H1 (cell line): ENCODE results near the gene DCAF8. TPM values are rescaled to one million over a fixed set of nuclear protein-coding genes. Genes with fewer than 3 reads are reported as not detected.

Experiments
- CTCF ChIA-PET: fragments of 300-600 bp; sonication (Branson Sonifier 250); formaldehyde crosslinking; loops from one replicate; lab custom pipeline; 2021; ENCODE audit not compliant: partially characterized antibody; lab: Charles Lee
- POLR2A ChIA-PET: fragments of 300-600 bp; sonication (Branson Sonifier 250); formaldehyde crosslinking; loops from one replicate; lab custom pipeline; 2021; ENCODE audit warnings: inconsistent platforms; ENCODE audit not compliant: partially characterized antibody; lab: Charles Lee
- DNase-seq, 2 experiments: peaks; one replicate each; pipeline versions ENCODE4 v3.0.0 to v3.0.0-alpha.2; 2010 to 2022; ENCODE audit warnings: low spot score in 2 of 2, low read depth in 1 of 2, mixed read lengths in 1 of 2
- FAIRE-seq: peaks from 2 replicates; lab custom pipeline; 2011; peaks lifted over from hg19 to GRCh38; lab: Jason Lieb, UNC
- H2AFZ ChIP-seq: 2 replicates; pipeline ENCODE4 v1.8.1; 2012; ENCODE audit warnings: low read length, inconsistent platforms
- H2AK5ac ChIP-seq: 2 replicates; pipeline ENCODE4 v1.6.1; 2013; ENCODE audit warnings: low read depth, low read length
- H2BK120ac ChIP-seq: replicated peaks from 2 replicates; pipeline ENCODE3; 2013; ENCODE audit warnings: low read depth, low read length, inconsistent platforms
- H2BK12ac ChIP-seq: 2 replicates; pipeline ENCODE4 v1.6.1; 2013; ENCODE audit warnings: low read depth, low read length
- H2BK15ac ChIP-seq: 2 replicates; pipeline ENCODE4 v1.6.1; 2013; ENCODE audit warnings: low read length
- H2BK20ac ChIP-seq: 2 replicates; pipeline ENCODE4 v1.6.1; 2013; ENCODE audit warnings: low read length
- H2BK5ac ChIP-seq: 2 replicates; pipeline ENCODE4 v1.6.1; 2013; ENCODE audit warnings: low read depth, low read length
- H3K14ac ChIP-seq: 2 replicates; pipeline ENCODE4 v1.6.1; 2013; ENCODE audit warnings: inconsistent platforms; ENCODE audit not compliant: insufficient read length
- H3K18ac ChIP-seq: 2 replicates; pipeline ENCODE4 v1.6.1; 2013; ENCODE audit warnings: low read length; ENCODE audit errors: extremely low read depth
- H3K23ac ChIP-seq: 2 replicates; pipeline ENCODE4 v1.6.1; 2013; ENCODE audit warnings: inconsistent platforms; ENCODE audit not compliant: insufficient read length
- H3K23me2 ChIP-seq: 2 replicates; pipeline ENCODE4 v1.6.1; 2013; ENCODE audit warnings: low read depth, low read length
- H3K27ac ChIP-seq: 2 replicates; pipeline ENCODE4 v1.6.1; 2011; ENCODE audit warnings: low read depth, low read length, inconsistent platforms
- H3K27me3 ChIP-seq, 4 experiments: replicated peaks in 1 of 4; 1 replicate in 1 of 4; 2 replicates in 3 of 4; pipeline versions ENCODE4 v1.6.1 to v1.8.1; 2011 to 2013; ENCODE audit warnings: low read length in 3 of 4, mild to moderate bottlenecking in 3 of 4, inconsistent platforms in 2 of 4, mixed read lengths in 2 of 4, moderate library complexity in 1 of 4; ENCODE audit not compliant: control insufficient read depth in 3 of 4, insufficient read depth in 3 of 4; ENCODE audit errors: extremely low read depth in 1 of 4
- H3K36me3 ChIP-seq, 4 experiments: 2 replicates each; pipeline versions ENCODE4 v1.6.1 to v1.8.1; 2011 to 2013; ENCODE audit warnings: mild to moderate bottlenecking in 4 of 4, low read length in 3 of 4, moderate library complexity in 2 of 4, control low read depth in 1 of 4, inconsistent platforms in 1 of 4; ENCODE audit not compliant: insufficient read depth in 4 of 4, control insufficient read depth in 2 of 4
- H3K4ac ChIP-seq: replicated peaks from 2 replicates; pipeline ENCODE3; 2013; ENCODE audit warnings: low read length, low read depth, mixed read lengths, inconsistent platforms; ENCODE audit not compliant: insufficient read length
- H3K4me1 ChIP-seq, 4 experiments: replicated peaks in 1 of 4; 1 replicate in 1 of 4; 2 replicates in 3 of 4; pipeline versions ENCODE4 v1.6.1 to v1.8.1; 2011 to 2013; ENCODE audit warnings: low read length in 3 of 4, inconsistent platforms in 2 of 4, mixed read lengths in 1 of 4; ENCODE audit not compliant: insufficient read depth in 4 of 4, control insufficient read depth in 3 of 4
- H3K4me2 ChIP-seq, 2 experiments: 2 replicates each; pipeline versions ENCODE4 v1.6.1 to v1.8.1; 2011 to 2013; ENCODE audit warnings: low read depth in 2 of 2, low read length in 2 of 2, control low read depth in 1 of 2, inconsistent platforms in 1 of 2, mild to moderate bottlenecking in 1 of 2; ENCODE audit not compliant: insufficient read depth in 1 of 2
- H3K4me3 ChIP-seq, 4 experiments: fragments of 200-600, 300-600 bp in 1 of 4; sonication (generic), shearing (Covaris generic), sonication (Bioruptor Twin) in 1 of 4; 2 replicates each; pipeline versions ENCODE4 v1.5.1 to v1.8.1; 2011 to 2016; ENCODE audit warnings: low read length in 4 of 4, low read depth in 3 of 4, control low read depth in 2 of 4, inconsistent platforms in 2 of 4, mild to moderate bottlenecking in 2 of 4, mixed read lengths in 1 of 4, moderate library complexity in 1 of 4; ENCODE audit not compliant: insufficient read depth in 2 of 4; ENCODE audit errors: extremely low read depth in 1 of 4
- H3K56ac ChIP-seq: replicated peaks from 2 replicates; pipeline ENCODE3; 2013; ENCODE audit warnings: low read depth, mild to moderate bottlenecking, mixed read lengths, low read length, inconsistent platforms; ENCODE audit not compliant: insufficient read length
- H3K79me1 ChIP-seq: 2 replicates; pipeline ENCODE4 v1.6.1; 2013; ENCODE audit warnings: low read depth, low read length, control low read depth
- H3K79me2 ChIP-seq, 2 experiments: 2 replicates each; pipeline versions ENCODE4 v1.6.1 to v1.8.1; 2012 to 2013; ENCODE audit warnings: low read length in 2 of 2, mild to moderate bottlenecking in 2 of 2, inconsistent platforms in 1 of 2; ENCODE audit not compliant: insufficient read depth in 2 of 2, control insufficient read depth in 1 of 2
- H3K9ac ChIP-seq, 4 experiments: replicated peaks in 1 of 4; 1 replicate in 1 of 4; 2 replicates in 3 of 4; pipeline versions ENCODE4 v1.6.1 to v1.8.1; 2011 to 2013; ENCODE audit warnings: low read depth in 3 of 4, low read length in 3 of 4, control low read depth in 2 of 4, mild to moderate bottlenecking in 2 of 4, moderate library complexity in 2 of 4, inconsistent platforms in 1 of 4; ENCODE audit errors: extremely low read depth in 1 of 4
- H3K9me3 ChIP-seq, 2 experiments: 2 replicates each; pipeline versions ENCODE4 v1.6.1 to v1.8.1; 2012 to 2013; ENCODE audit warnings: mild to moderate bottlenecking in 2 of 2, moderate library complexity in 2 of 2, control low read depth in 1 of 2, inconsistent platforms in 1 of 2, low read depth in 1 of 2, low read length in 1 of 2, mixed read lengths in 1 of 2; ENCODE audit not compliant: insufficient read depth in 2 of 2
- H4K20me1 ChIP-seq, 2 experiments: replicated peaks in 1 of 2; 2 replicates each; pipeline versions ENCODE3 to v1.8.1; 2011 to 2013; ENCODE audit warnings: inconsistent platforms in 2 of 2, low read length in 2 of 2, mild to moderate bottlenecking in 1 of 2; ENCODE audit not compliant: insufficient read depth in 2 of 2, control insufficient read depth in 1 of 2
- H4K5ac ChIP-seq: 2 replicates; pipeline ENCODE4 v1.6.1; 2013; ENCODE audit warnings: low read length, low read depth, mixed read lengths, inconsistent platforms; ENCODE audit not compliant: insufficient read length
- H4K8ac ChIP-seq: 2 replicates; pipeline ENCODE4 v1.8.0; 2013; ENCODE audit warnings: mild to moderate bottlenecking, moderate library complexity, low read length, inconsistent platforms; ENCODE audit not compliant: insufficient read depth; ENCODE audit errors: extremely low read depth
- H4K91ac ChIP-seq: replicated peaks from 2 replicates; pipeline ENCODE3; 2013; ENCODE audit warnings: low read length, mixed read lengths, inconsistent platforms; ENCODE audit not compliant: insufficient read length
- FOSL1 ChIP-seq: IDR thresholded peaks from 2 replicates; pipeline ENCODE4 v1.6.1; 2011; ENCODE audit warnings: mild to moderate bottlenecking, low read depth, low read length, moderate library complexity; ENCODE audit not compliant: insufficient read depth
- POLR2AphosphoS5 ChIP-seq: IDR thresholded peaks from 2 replicates; pipeline ENCODE4 v1.6.1; 2011; ENCODE audit warnings: low read depth, low read length
- SIX5 ChIP-seq: IDR thresholded peaks from 2 replicates; pipeline ENCODE4 v1.6.1; 2011; ENCODE audit warnings: mild to moderate bottlenecking, low read depth, low read length
- TEAD4 ChIP-seq: IDR thresholded peaks from 2 replicates; pipeline ENCODE4 v1.6.1; 2012; ENCODE audit warnings: low read depth, low read length, inconsistent platforms, mixed read lengths
- WGBS, 2 experiments: shearing (Covaris generic) in 1 of 2; methylation state at CpG; one replicate each; pipeline versions ENCODE4 v1.1.6 to v1.1.7; 2013 to 2015; ENCODE audit warnings: low lambda C conversion rate in 2 of 2, mixed read lengths in 2 of 2, inconsistent platforms in 1 of 2, low coverage in 1 of 2, missing lambda C conversion rate in 1 of 2; ENCODE audit not compliant: insufficient replicate concordance in 2 of 2, insufficient coverage in 1 of 2, insufficient read length in 1 of 2; ENCODE audit errors: extremely low coverage in 1 of 2, missing lambda C conversion rate in 1 of 2; 5-methylcytosine and 5-hydroxymethylcytosine counted together
- polyA plus RNA-seq, 7 experiments: library from polyadenylated mRNA; depleted of rRNA in 3 of 7; stranded (reverse) in 5 of 7; unstranded in 2 of 7; fragments of >200 nt in 5 of 7; fragments of 200-250 nt in 2 of 7; gene quantifications; 1 replicate in 5 of 7; 2 replicates in 1 of 7; 4 replicates in 1 of 7; pipeline versions ENCODE4 v1.2.1 to v1.2.3, GENCODE V29; 2011 to 2013; ENCODE audit warnings: missing spikeins in 2 of 7, mixed read lengths in 2 of 7
- total RNA-seq: library from RNA; stranded (reverse); fragmentation: NEBNext Ultra II Directional; extraction: Animal tissue kit (Norgen Biotek cat#: 25700); gene quantifications from 2 replicates; pipeline ENCODE4 v1.2.1, GENCODE V29; 2021

Gene DCAF8
- total and polyA plus RNA-seq, 2 of the 8 experiments (the other 6 are each of a cell fraction or from before 2014, with no cell fraction given) = 68.2 to 110 TPM

GRCh38 chr1:160204526-160205241, 57.7 kb downstream of the DCAF8 start:
- peak overlapping the region; percentile 55; the same call in 1 of the 2 replicates for H2BK12ac ChIP-seq
- H3K9ac ChIP-seq = no peak overlapping the region
- H3K79me1 ChIP-seq = peaks cover 4% of the 10 kb centered on the region
- peak overlapping the region; percentile 66; the same call in 1 of the 2 replicates for H3K18ac ChIP-seq
- H3K14ac ChIP-seq = no peak overlapping the region
- H4K8ac ChIP-seq = no peak overlapping the region
- DNase-seq = no peak
- peak overlapping the region; percentile 64 to 93 for H3K4me2 ChIP-seq
- no peak overlapping the region for H3K56ac ChIP-seq
- WGBS, 2 experiments = 27% methylated on average over 4 of the region's 7 CpGs; no CpG with 5 or more reads in 1 of the 2 experiments
- no peaks in the 10 kb centered on the region for H3K9me3 ChIP-seq
- peaks cover 0 to 8% of the 10 kb centered on the region in 2 experiments for H4K20me1 ChIP-seq
- H3K36me3 ChIP-seq = peaks cover 0 to 4% (median 0%) of the 10 kb centered on the region in 4 experiments; a peak in 2 of 8 replicates
- peak overlapping the region; percentile 65; the same call in 1 of the 2 replicates for H2BK15ac ChIP-seq
- H3K79me2 ChIP-seq = peaks cover 5 to 8% of the 10 kb centered on the region in 2 experiments; a peak in 2 of 4 replicates
- no peaks in the 10 kb centered on the region for H3K27me3 ChIP-seq
- peak overlapping the region; percentile 24 to 99 (median 26); a peak in 4 of 8 replicates for H3K4me3 ChIP-seq
- no peak overlapping the region for H3K23ac ChIP-seq
- peak overlapping the region; percentile 15; the same call in 1 of the 2 replicates for H2BK20ac ChIP-seq
- H4K91ac ChIP-seq = peak overlapping the region; percentile 81
- H3K23me2 ChIP-seq = peaks cover 9% of the 10 kb centered on the region
- ChIA-PET POLR2A (interaction anchor here (0.6 to 11.3 kb wide), 6 partner anchors 9 to 34 kb away, joined by 3 to 107 read pairs (median 4); partner anchors contain the start of gene CASQ1), CTCF (interaction anchor here (0.9 to 20.4 kb wide), 8 partner anchors 15 to 103 kb away, joined by 3 to 257 read pairs (median 8); partner anchors contain the start of gene CASQ1)
- peak overlapping the region; percentile 63 for H3K4ac ChIP-seq
- FAIRE-seq = no peak
- peaks cover 8 to 28% (median 17%) of the 10 kb centered on the region in 4 experiments for H3K4me1 ChIP-seq
- 0 out of 2 replicates have a peak overlapping the region, but pooled peaks have one; percentile 75 for H2AFZ ChIP-seq
- no peak overlapping the region for H2AK5ac ChIP-seq
- no peak overlapping the region for H4K5ac ChIP-seq
- TF ChIP-seq POLR2AphosphoS5 (no peak), SIX5 (no peak), TEAD4 (no peak), FOSL1 (no peak)
- H3K27ac ChIP-seq = no peak overlapping the region
- peak overlapping the region; percentile 70 for H2BK120ac ChIP-seq
- peak overlapping the region; percentile 48; the same call in 1 of the 2 replicates for H2BK5ac ChIP-seq
